Left ventricle myocardium inferior (tissue), 1 donor: Measurements from ENCODE around the gene KRT72. TPM values are rescaled to one million over a fixed set of nuclear protein-coding genes. Genes with fewer than 3 reads are reported as not detected.

Source experiments
- DNase-seq: peaks from one replicate; pipeline ENCODE4 v3.0.0-alpha.2; 2020
- H3K27ac ChIP-seq: fragments of 200-600 bp; replicated peaks from 2 replicates; pipeline ENCODE4 v1.8.0; 2021
- H3K27me3 ChIP-seq: fragments of 200-600 bp; 2 replicates; pipeline ENCODE4 v1.8.0; 2021; ENCODE audit warnings: low read depth
- H3K36me3 ChIP-seq: fragments of 200-600 bp; 2 replicates; pipeline ENCODE4 v1.8.0; 2021
- H3K4me1 ChIP-seq: fragments of 200-600 bp; 2 replicates; pipeline ENCODE4 v1.8.0; 2021
- H3K4me3 ChIP-seq: fragments of 200-600 bp; 2 replicates; pipeline ENCODE4 v1.8.0; 2021; ENCODE audit warnings: mild to moderate bottlenecking, moderate library complexity
- H3K9me3 ChIP-seq: fragments of 200-600 bp; replicated peaks from 2 replicates; pipeline ENCODE4 v1.8.0; 2021
- CTCF ChIP-seq: fragments of 200-600 bp; IDR thresholded peaks from 2 replicates; pipeline ENCODE4 v1.8.0; 2021; ENCODE audit warnings: antibody characterized with exemption, mild to moderate bottlenecking, borderline replicate concordance
- intact Hi-C: fragments of 100-400 bp; cut with micrococcal nuclease; formaldehyde crosslinking; loops from one replicate; pipeline ENCODE4 v1.11.0; 2022
- total RNA-seq: library from RNA; stranded (reverse); fragmentation: NEBNext Ultra II Directional; extraction: Animal tissue kit (Norgen Biotek cat#: 25700); gene quantifications from one replicate; pipeline ENCODE4 v1.2.1, GENCODE V29; 2021
- donor health status: DM: no; HTN: yes; CAD: no; lungs with severe emphysema.

Gene KRT72
- total RNA-seq, 1 donor from 2014 or later: not detected

- H3K4me3 ChIP-seq: no peak overlapping the region
Observed at GRCh38 chr12:52561880-52562449, 39.3 kb downstream of the KRT72 start.

GRCh38 chr12:52559979-52560378 is 41.3 kb downstream of the KRT72 start:
- no peak for DNase-seq
- Histone ChIP-seq H3K36me3 (no peaks in the 10 kb centered on the region), H3K4me1 (no peaks in the 10 kb centered on the region), H3K9me3 (no peaks in the 10 kb centered on the region), H3K27me3 (peaks cover 48% of the 10 kb centered on the region), H3K4me3 (no peak overlapping the region), H3K27ac (no peak overlapping the region)
- intact Hi-C loops: no loop called here
- no peak for TF ChIP-seq CTCF

More at GRCh38 chr12:52561880-52562449, 39.3 kb downstream of the KRT72 start:
- H3K36me3 ChIP-seq: no peaks in the 10 kb centered on the region
- no peaks in the 10 kb centered on the region for H3K9me3 ChIP-seq
- peaks cover 48% of the 10 kb centered on the region for H3K27me3 ChIP-seq
- intact Hi-C loops: no loop called here
- peaks cover 9% of the 10 kb centered on the region for H3K4me1 ChIP-seq
- H3K27ac ChIP-seq: no peak overlapping the region
- no peak for DNase-seq
- peak; percentile 25 for TF ChIP-seq CTCF

- DNase-seq: no peak
- intact Hi-C loops: no loop called here
- no peaks in the 10 kb centered on the region for H3K9me3 ChIP-seq
Observed at GRCh38 chr12:52558781-52559445, 42.4 kb downstream of the KRT72 start.

GRCh38 chr12:52557476-52557875 is 43.8 kb downstream of the KRT72 start:
- H3K36me3 ChIP-seq: no peaks in the 10 kb centered on the region
- H3K27me3 ChIP-seq: peaks cover 37% of the 10 kb centered on the region
- no peaks in the 10 kb centered on the region for H3K9me3 ChIP-seq
- intact Hi-C loops: no loop called here
- no peaks in the 10 kb centered on the region for H3K4me1 ChIP-seq
- no peak for TF ChIP-seq CTCF
- H3K27ac ChIP-seq: no peak overlapping the region
- DNase-seq: no peak
- no peak overlapping the region for H3K4me3 ChIP-seq

More at GRCh38 chr12:52558781-52559445, 42.4 kb downstream of the KRT72 start:
- Histone ChIP-seq H3K27me3 (peaks cover 43% of the 10 kb centered on the region), H3K36me3 (no peaks in the 10 kb centered on the region), H3K4me3 (no peak overlapping the region), H3K27ac (no peak overlapping the region), H3K4me1 (no peaks in the 10 kb centered on the region)
- TF ChIP-seq CTCF: no peak

GRCh38 chr12:52555577-52555976 is 45.7 kb downstream of the KRT72 start:
- Histone ChIP-seq H3K4me3 (no peak overlapping the region), H3K27me3 (peaks cover 28% of the 10 kb centered on the region), H3K9me3 (no peaks in the 10 kb centered on the region), H3K4me1 (peaks cover 17% of the 10 kb centered on the region), H3K27ac (no peak overlapping the region), H3K36me3 (no peaks in the 10 kb centered on the region)
- intact Hi-C loops: no loop called here
- DNase-seq: no peak
- TF ChIP-seq CTCF: no peak
